ENCODE results near the gene TNPO2. TPM values are rescaled to one million over a fixed set of nuclear protein-coding genes. Genes with fewer than 3 reads are reported as not detected.
"Not testable (repeated sequence)": the region's sequence is repeated elsewhere in the genome, so short reads cannot be mapped to it uniquely, and the experiment has no call there.

TNPO2 gene
- total RNA-seq, 2 experiments from 2014 or later, result 65.2 to 76.4 TPM

DNA sequence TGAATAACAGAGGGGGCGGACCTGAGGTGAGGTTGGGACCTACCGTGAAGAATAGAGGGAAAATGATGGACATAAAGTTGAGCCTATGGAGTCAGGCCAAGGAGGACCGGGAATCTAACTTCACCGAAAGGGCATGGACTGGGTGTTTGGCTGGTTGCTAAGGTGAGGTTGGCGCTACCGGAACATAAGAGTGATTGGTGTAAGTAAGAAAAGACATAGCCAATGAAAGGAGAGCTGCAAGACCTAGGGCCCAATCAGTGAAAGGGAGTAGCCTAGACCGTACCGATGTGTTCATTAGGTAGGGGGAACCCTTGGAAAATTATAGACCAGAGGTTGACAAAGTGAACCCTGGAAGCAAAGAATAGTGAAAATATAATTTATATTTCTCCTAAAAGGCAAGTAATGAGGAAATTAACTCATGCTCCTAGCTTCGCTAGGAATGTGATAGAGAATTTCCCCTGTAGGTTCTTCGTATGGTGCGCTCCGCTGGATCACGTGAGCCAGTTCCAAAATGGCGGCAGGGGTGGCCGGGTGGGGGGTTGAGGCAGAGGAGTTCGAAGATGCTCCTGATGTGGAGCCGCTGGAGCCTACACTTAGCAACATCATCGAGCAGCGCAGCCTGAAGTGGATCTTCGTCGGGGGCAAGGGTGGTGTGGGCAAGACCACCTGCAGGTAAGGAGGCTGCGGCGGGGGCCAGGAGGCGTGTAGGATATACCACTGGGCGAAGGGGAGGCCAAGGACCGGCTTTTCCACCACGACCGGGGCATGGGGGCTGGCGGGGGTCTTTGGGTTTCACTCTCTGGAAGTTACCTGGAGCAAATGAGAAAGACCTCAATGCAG is 13.5 kb upstream of the TNPO2 start, which contains the start of gene GET3:
Gene GET3 (plus strand): TSS at position 503 of the 840 bp plus-strand sequence. CDS start 9 bp downstream, at position 512.
- H3K9me3 Mint-ChIP-seq, result no peaks in the 10 kb centered on the region
- intact Hi-C loops (cut with micrococcal nuclease), result loop anchor here (1.0 to 5.0 kb wide), 3 partner anchors 15 to 200 kb away; partner anchors contain the start of genes CALR and JUNB
- H3K4me1 Mint-ChIP-seq (ENCODE audit: low read depth), result peaks cover 33% of the 10 kb centered on the region
- peaks cover 28% of the 10 kb centered on the region for H3K36me3 Mint-ChIP-seq
- ChIA-PET POLR2A (interaction anchor here (0.7 to 2.3 kb wide), 4 partner anchors 14 to 55 kb away, joined by 3 to 16 read pairs (median 4); partner anchors contain the start of genes FBXW9, JUNB and TNPO2), CTCF (interaction anchor here (0.6 to 8.5 kb wide), 9 partner anchors 14 to 148 kb away, joined by 3 to 116 read pairs (median 3); partner anchors contain the start of genes PRDX2, THSD8 and TNPO2)
- peak within 1 kb of the TSS; percentile 93 for H3K27ac Mint-ChIP-seq
- no peaks in the 10 kb centered on the region for H3K27me3 Mint-ChIP-seq
- peak; percentile 88 for DNase-seq
- peak within 1 kb of the TSS; percentile 100 for H3K4me3 Mint-ChIP-seq

DNA sequence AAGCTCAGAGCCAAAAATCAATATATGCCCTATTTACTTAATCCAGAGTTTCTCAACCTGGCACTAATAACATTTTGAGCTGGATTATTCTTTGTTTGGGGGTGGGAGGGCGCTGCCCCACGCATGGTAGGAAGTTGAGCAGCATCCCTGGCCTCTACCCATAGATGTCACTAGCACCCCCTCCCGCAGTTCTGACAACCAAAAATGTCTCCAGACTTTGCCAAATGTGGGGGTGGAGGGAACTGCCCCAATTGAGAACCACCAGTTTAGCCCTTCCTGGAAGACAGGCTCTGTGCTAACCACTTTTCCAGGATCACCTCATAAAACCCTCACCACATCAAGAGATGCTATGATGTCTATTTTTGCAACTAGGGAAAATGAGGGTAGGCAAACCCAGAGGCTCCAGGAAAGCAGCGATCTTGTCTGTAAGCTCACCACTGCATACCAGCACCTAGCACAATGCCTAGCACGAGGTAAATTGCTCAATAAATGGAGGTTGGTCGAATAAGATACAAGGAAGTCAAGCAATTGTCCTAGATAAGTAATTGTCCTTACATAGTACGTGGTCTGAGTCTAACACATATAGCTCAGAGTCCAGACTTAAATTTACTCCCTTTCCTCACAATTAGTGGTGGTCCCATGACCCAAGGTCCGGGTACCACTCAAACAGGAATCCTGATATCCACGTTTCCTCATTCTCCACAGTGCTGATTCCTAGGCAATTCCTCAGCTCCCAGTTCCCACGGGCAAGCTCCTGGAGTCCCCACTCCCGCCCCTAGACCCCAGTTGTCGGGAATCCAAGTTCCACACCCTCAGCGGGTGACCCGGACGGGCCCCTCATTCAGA is 9.9 kb upstream of the TNPO2 start:
- Mint-ChIP-seq H3K27me3 (no peaks in the 10 kb centered on the region), H3K4me1 (ENCODE audit: low read depth) (peaks cover 44% of the 10 kb centered on the region), H3K9me3 (no peaks in the 10 kb centered on the region), H3K36me3 (peaks cover 36% of the 10 kb centered on the region), H3K27ac (peak overlapping the region; percentile 96), H3K4me3 (peak overlapping the region; percentile 94)
- peak; percentile 78 for DNase-seq
- ChIA-PET CTCF (interaction anchor here (0.8 to 8.5 kb wide), 14 partner anchors 12 to 186 kb away, joined by 3 to 116 read pairs (median 6); partner anchors contain the start of genes FBXW9, JUNB, PRDX2 and RNASEH2A), POLR2A (interaction anchor here (0.6 to 3.6 kb wide), 10 partner anchors 9 to 1128 kb away, joined by 3 to 73 read pairs (median 4); partner anchors contain the start of genes DHPS, FBXW9, GCDH and JUNB)
- intact Hi-C loops (cut with micrococcal nuclease), result loop anchor here (1.0 kb wide), 1 partner anchor 10 kb away; the partner anchor contains the start of gene TNPO2

DNA sequence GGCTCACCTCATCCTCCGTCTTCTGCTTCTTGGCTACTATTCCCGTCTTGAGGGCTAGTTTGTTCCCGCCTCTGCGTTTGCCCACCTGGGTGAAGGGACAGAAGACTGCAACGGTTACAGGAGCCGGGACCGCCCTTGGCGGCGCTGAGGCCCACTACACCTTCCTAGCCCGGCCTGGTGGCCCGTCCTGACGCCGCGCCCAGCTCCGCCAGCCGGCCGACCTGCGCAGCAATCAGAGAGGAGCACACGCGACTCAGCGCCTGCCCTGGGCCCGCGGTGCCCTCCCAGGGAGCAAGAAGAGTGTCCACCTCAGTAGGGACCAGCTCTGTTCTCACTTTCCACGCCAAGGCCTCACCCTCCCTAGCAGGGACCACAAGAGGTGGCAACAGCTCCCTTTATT is 7.6 kb upstream of the TNPO2 start:
- ChIA-PET CTCF (interaction anchor here (0.7 to 3.1 kb wide), 5 partner anchors 9 to 35 kb away, joined by 3 to 44 read pairs (median 5); partner anchors contain the start of gene TNPO2), POLR2A (interaction anchor here (1.1 kb wide), 1 partner anchor 9 kb away, joined by 6 read pairs; no protein-coding TSS in a partner anchor)
- intact Hi-C loops (cut with micrococcal nuclease), result no loop called here

DNA sequence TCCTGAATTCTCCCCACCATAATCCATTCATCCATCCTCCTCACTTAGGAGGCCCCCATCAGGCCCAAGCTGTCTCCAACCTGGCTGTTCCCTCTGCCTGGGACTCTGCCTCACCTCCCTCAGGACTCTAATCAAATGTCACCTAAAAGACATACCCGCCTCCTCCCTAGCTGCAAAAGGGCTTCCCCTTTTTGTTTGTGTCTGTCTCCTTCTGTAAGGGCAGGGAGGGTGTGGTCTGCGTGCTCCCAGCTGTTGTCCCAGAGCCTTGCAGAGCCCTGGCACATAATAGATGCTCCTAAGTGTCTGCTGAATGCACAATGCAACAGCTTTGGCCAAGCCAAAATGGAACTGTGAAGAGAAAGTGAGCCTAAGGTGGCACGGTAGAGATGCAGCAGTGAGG is 6.3 kb upstream of the TNPO2 start:
- no peaks in the 10 kb centered on the region for H3K27me3 Mint-ChIP-seq
- intact Hi-C loops (cut with micrococcal nuclease), result no loop called here
- no peak overlapping the region for H3K27ac Mint-ChIP-seq
- peaks cover 46% of the 10 kb centered on the region for H3K36me3 Mint-ChIP-seq
- DNase-seq, result no peak
- no peak overlapping the region for H3K4me3 Mint-ChIP-seq
- peaks cover 32% of the 10 kb centered on the region for H3K4me1 Mint-ChIP-seq (ENCODE audit: low read depth)
- CTCF ChIA-PET, result interaction anchor here (2.1 kb wide), 1 partner anchor 28 kb away, joined by 5 read pairs; no protein-coding TSS in a partner anchor
- POLR2A ChIA-PET, result no interaction called here
- no peaks in the 10 kb centered on the region for H3K9me3 Mint-ChIP-seq

More for the DNA sequence above, 7.6 kb upstream of the TNPO2 start:
- Mint-ChIP-seq H3K9me3 (no peaks in the 10 kb centered on the region), H3K4me3 (no peak overlapping the region), H3K27ac (no peak overlapping the region), H3K36me3 (peaks cover 46% of the 10 kb centered on the region), H3K27me3 (no peaks in the 10 kb centered on the region), H3K4me1 (ENCODE audit: low read depth) (peaks cover 35% of the 10 kb centered on the region)
- DNase-seq, result no peak

DNA sequence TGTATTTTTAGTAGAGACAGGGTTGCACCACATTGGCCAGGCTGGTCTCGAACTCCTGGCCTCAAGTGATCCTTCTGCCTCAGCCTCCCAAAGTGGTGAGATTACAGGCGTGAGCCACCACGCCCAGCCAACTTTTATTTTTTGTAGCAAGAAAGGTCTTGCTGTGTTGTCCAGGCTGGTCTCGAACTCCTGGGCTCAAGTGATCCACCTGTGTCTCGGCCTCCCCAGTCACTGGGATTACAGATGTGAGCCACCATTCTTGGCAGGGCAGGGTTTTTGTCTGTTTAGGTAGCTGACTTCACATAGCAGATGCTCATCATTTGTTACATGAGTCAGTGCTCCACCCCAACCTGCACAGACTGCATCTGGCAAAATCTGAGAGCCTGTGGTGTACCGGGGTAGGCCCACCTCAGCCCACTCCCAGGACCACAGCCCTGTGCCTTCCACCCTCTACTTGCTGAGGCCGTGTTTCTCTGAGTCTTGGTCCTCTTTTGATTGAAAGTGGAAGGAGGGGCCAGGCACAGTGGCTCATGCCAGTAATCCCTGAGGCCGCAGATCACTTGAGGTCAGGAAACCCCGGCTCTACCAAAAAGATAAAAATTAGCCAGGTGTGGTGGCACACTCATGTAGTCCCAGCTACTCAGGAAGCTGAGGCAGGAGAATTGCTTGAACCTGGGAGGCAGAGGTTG is 4.2 kb upstream of the TNPO2 start:
- Mint-ChIP-seq H3K4me1 (ENCODE audit: low read depth) (peaks cover 30% of the 10 kb centered on the region), H3K27ac (no peak overlapping the region), H3K9me3 (no peaks in the 10 kb centered on the region), H3K36me3 (peaks cover 40% of the 10 kb centered on the region), H3K4me3 (no peak overlapping the region), H3K27me3 (no peaks in the 10 kb centered on the region)
- intact Hi-C loops (cut with micrococcal nuclease), result no loop called here
- CTCF ChIA-PET, result interaction anchor here (2.1 kb wide), 1 partner anchor 30 kb away, joined by 5 read pairs; no protein-coding TSS in a partner anchor
- POLR2A ChIA-PET, result no interaction called here
- DNase-seq, result no peak

DNA sequence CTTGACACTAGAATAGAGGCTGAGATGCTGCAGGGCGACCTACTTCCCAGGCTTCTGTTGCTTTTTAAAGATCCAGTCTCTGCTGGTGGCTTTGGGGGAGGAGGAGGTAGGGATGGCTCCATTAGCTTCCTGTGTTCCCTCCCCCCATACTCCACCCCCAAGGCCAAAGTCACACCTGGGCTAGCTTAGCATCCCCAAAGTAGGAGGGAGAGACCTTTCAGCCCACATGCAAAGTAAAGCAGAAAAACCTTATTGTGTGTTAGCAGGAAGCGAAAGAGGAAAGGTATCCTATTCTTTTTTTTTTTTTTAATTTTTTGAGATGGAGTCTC is 3.2 kb upstream of the TNPO2 start:
- ChIA-PET CTCF (interaction anchor here (1.1 kb wide), 1 partner anchor 33 kb away, joined by 3 read pairs; no protein-coding TSS in a partner anchor), POLR2A (interaction anchor here (0.6 kb wide), 1 partner anchor 35 kb away, joined by 5 read pairs; no protein-coding TSS in a partner anchor)
- H3K27ac Mint-ChIP-seq, result no peak overlapping the region
- intact Hi-C loops (cut with micrococcal nuclease), result no loop called here
- no peaks in the 10 kb centered on the region for H3K27me3 Mint-ChIP-seq
- DNase-seq, result no peak
- peaks cover 39% of the 10 kb centered on the region for H3K36me3 Mint-ChIP-seq
- no peaks in the 10 kb centered on the region for H3K9me3 Mint-ChIP-seq
- no peak overlapping the region for H3K4me3 Mint-ChIP-seq
- peaks cover 22% of the 10 kb centered on the region for H3K4me1 Mint-ChIP-seq (ENCODE audit: low read depth)

DNA sequence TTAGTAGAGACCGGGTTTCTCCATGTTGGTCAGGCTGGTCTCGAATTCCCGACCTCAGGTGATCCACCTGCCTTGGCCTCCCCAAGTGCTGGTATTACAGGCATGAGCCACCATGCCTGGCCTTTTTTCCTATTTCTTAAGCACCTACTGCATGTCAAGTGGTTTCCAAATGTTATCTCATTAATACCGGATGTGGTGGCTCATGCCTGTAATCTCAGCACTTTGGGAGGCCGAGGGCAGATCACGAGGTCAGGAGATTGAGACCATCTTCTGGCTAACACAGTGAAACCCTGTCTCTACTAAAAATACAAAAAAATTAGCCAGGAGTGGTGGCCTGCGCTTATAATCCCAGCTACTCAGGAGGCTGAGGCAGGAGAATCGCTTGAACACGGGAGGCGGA is 1.9 kb upstream of the TNPO2 start:
- H3K4me3 Mint-ChIP-seq, result not testable (repeated sequence)
- CTCF ChIA-PET, result interaction anchor here (0.8 kb wide), 1 partner anchor 38 kb away, joined by 3 read pairs; no protein-coding TSS in a partner anchor

DNA sequence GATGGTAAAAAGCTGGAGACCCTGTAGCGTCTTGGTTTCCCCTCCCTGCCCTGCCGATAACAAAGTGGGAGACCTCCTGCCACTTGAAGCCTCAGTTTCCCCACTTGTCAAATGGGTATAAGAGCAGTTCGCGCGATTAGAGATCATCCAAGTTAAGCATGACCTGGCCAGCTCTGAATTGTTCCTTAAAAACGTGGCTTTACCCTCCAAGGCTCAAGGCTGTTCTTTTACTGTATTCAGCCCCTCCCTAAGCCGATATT is 421 bp downstream of the TNPO2 start:
- Mint-ChIP-seq H3K27me3 (no peaks in the 10 kb centered on the region), H3K27ac (peak overlapping the region; percentile 95), H3K36me3 (peaks cover 43% of the 10 kb centered on the region), H3K4me3 (peak overlapping the region; percentile 92), H3K4me1 (ENCODE audit: low read depth) (peaks cover 28% of the 10 kb centered on the region), H3K9me3 (no peaks in the 10 kb centered on the region)
- intact Hi-C loops (cut with micrococcal nuclease), result loop anchor here (1.0 to 5.0 kb wide), 5 partner anchors 10 to 214 kb away; partner anchors contain the start of genes CALR, DHPS, FBXW9 and JUNB
- POLR2A ChIA-PET, result interaction anchor here (0.8 to 3.8 kb wide), 11 partner anchors 8 to 210 kb away, joined by 3 to 73 read pairs (median 6); partner anchors contain the start of genes DHPS, FARSA, FBXW9 and GET3
- CTCF ChIA-PET, result interaction anchor here (0.5 to 4.8 kb wide), 14 partner anchors 10 to 290 kb away, joined by 3 to 44 read pairs (median 4); partner anchors contain the start of genes JUNB and TRIR
- no peak for DNase-seq

More for the DNA sequence above, 1.9 kb upstream of the TNPO2 start:
- Mint-ChIP-seq H3K36me3 (peaks cover 43% of the 10 kb centered on the region), H3K4me1 (ENCODE audit: low read depth) (peaks cover 22% of the 10 kb centered on the region)
- H3K27me3 Mint-ChIP-seq; POLR2A ChIA-PET; H3K27ac Mint-ChIP-seq; H3K9me3 Mint-ChIP-seq; DNase-seq; intact Hi-C loops (cut with micrococcal nuclease): not testable (repeated sequence)

DNA sequence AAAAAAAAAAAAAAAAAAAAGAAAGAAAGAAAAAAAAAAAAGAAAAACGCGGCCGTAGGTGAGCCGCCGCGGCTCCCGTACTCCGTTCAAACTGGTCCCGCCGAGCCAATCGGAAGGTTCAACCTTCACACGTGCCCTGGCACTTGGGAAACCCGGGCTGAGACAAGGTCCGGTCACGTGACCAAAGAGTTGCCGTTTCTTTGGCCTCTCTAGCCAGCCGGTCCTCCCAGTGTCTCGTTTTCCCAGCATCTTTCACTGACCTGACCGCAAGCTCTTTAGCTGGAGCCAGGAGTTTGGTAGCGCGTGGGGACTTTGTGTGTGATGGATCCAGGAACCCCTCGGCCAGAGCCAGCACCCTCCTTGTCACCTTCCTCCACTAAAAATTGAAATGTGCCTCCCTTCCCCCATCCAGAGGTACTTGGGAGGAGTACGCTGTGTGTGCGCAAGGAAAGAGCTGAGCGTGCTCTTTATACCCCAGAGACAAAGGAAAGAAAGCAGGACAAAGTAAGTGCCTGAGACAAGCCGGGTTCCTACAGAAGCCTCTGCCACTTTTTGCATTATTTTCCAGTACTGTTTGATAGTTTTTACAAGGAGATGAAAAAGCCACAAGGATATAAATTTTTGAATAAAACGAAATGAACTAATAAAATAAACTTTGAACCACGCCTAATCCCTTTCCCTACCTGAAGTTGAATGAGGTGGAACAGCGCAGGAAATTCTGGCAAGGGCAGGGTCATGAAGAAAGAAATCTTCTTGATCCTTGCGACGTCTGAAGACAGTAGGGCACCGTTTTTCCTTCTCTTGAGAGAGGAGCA is 959 bp downstream of the TNPO2 start:
- ChIA-PET CTCF (interaction anchor here (0.5 to 4.8 kb wide), 16 partner anchors 10 to 290 kb away, joined by 3 to 44 read pairs (median 4); partner anchors contain the start of genes JUNB and TRIR), POLR2A (interaction anchor here (0.6 to 3.8 kb wide), 13 partner anchors 9 to 210 kb away, joined by 3 to 73 read pairs (median 6); partner anchors contain the start of genes DHPS, FARSA, FBXW9 and GET3)
- peak; percentile 96 for DNase-seq
- intact Hi-C loops (cut with micrococcal nuclease), result loop anchor here (1.0 to 5.0 kb wide), 6 partner anchors 11 to 215 kb away; partner anchors contain the start of genes CALR, DHPS, FBXW9 and GET3
- Mint-ChIP-seq H3K4me3 (peak overlapping the region; percentile 92), H3K36me3 (peaks cover 39% of the 10 kb centered on the region), H3K4me1 (ENCODE audit: low read depth) (peaks cover 28% of the 10 kb centered on the region), H3K27me3 (no peaks in the 10 kb centered on the region), H3K9me3 (no peaks in the 10 kb centered on the region), H3K27ac (peak overlapping the region; percentile 95)

Measured in activated CD4-positive, alpha-beta memory T cell treated with anti-CD3 and anti-CD28 coated beads for 36 hours (primary cell).